ENCODE results near the gene KRT86. TPM values are rescaled to one million over a fixed set of nuclear protein-coding genes. Genes with fewer than 3 reads are reported as not detected.

Gene KRT86
- polyA plus RNA-seq, 2 of the 4 experiments (the other 2 are of a cell fraction) = 23.5 to 378 TPM

GRCh38 chr12:52347016-52347415, 72.6 kb downstream of the KRT86 start:
- WGBS (ENCODE audit: missing lambda C conversion rate) = 92% methylated on average over 9 of the region's 9 CpGs
- ChIA-PET CTCF (interaction anchor here (0.8 to 3.2 kb wide), 4 partner anchors 19 to 533 kb away, joined by 3 to 21 read pairs (median 14); no protein-coding TSS in a partner anchor), POLR2A (no interaction called here)
- no peak for FAIRE-seq
- ATAC-seq = no peak
- TF ChIP-seq FOXS1 (CRISPR knock-in tag; IDR thresholded peaks at IDR 0.05) (no peak), HDAC2 (IDR thresholded peaks at IDR 0.05) (no peak), POLR2A (IDR thresholded peaks at IDR 0.05; ENCODE audit: low read length) (no peak), RARB (CRISPR knock-in tag; IDR thresholded peaks at IDR 0.05) (no peak), MAX (IDR thresholded peaks at IDR 0.05) (no peak), SMC3 (IDR thresholded peaks at IDR 0.05) (no peak), CHD2 (IDR thresholded peaks at IDR 0.05; ENCODE audit: low read length, partially characterized antibody) (no peak), ATOH8 (CRISPR knock-in tag; IDR thresholded peaks at IDR 0.05; ENCODE audit: low read depth) (no peak), E2F6 (IDR thresholded peaks at IDR 0.05; ENCODE audit: borderline replicate concordance, low read depth) (no peak), NPAS2 (CRISPR knock-in tag; IDR thresholded peaks at IDR 0.05; ENCODE audit: borderline replicate concordance) (no peak), EHMT2 (IDR thresholded peaks at IDR 0.05; ENCODE audit: low read depth) (no peak), REST (IDR thresholded peaks at IDR 0.05) (no peak), MAZ (IDR thresholded peaks at IDR 0.05; ENCODE audit: borderline replicate concordance, low read depth, low read length) (no peak), BCL3 (IDR thresholded peaks at IDR 0.05) (no peak)
- Histone ChIP-seq H3K9me3 (peaks cover 11% of the 10 kb centered on the region), H3K4me3 (no peak overlapping the region), H3K27ac (peak overlapping the region in 1 of 2 experiments; percentile 62; a peak in 2 of 6 replicates), H3K4me2 (no peak overlapping the region), H3K4me1 (peaks cover 17% of the 10 kb centered on the region)
- DNase-seq (ENCODE audit: low read depth in 1 of 2, low spot score in 1 of 2) = no peak

GRCh38 chr12:52347551-52348510, 73.4 kb downstream of the KRT86 start:
- WGBS (ENCODE audit: missing lambda C conversion rate) = 84% methylated on average over 16 of the region's 16 CpGs
- Histone ChIP-seq H3K9me3 (peaks cover 11% of the 10 kb centered on the region), H3K4me2 (no peak overlapping the region), H3K4me3 (no peak overlapping the region), H3K27ac (peak overlapping the region in 1 of 2 experiments; percentile 62; a peak in 2 of 6 replicates), H3K4me1 (peaks cover 17% of the 10 kb centered on the region)
- ATAC-seq (no peak; a peak in 2 of 6 replicates), DNase-seq (ENCODE audit: low read depth in 1 of 2, low spot score in 1 of 2) (no peak), FAIRE-seq (no peak)
- ChIA-PET CTCF (interaction anchor here (0.6 to 3.6 kb wide), 4 partner anchors 14 to 917 kb away, joined by 6 to 16 read pairs (median 12); no protein-coding TSS in a partner anchor), POLR2A (no interaction called here)
- TF ChIP-seq E2F6 (IDR thresholded peaks at IDR 0.05; ENCODE audit: borderline replicate concordance, low read depth) (no peak), CEBPB (IDR thresholded peaks at IDR 0.05) (no peak), RCOR1 (IDR thresholded peaks at IDR 0.05; ENCODE audit: low read depth, low read length) (no peak), KDM5A (IDR thresholded peaks at IDR 0.05) (no peak), HES2 (IDR thresholded peaks at IDR 0.05) (no peak), EHMT2 (IDR thresholded peaks at IDR 0.05; ENCODE audit: low read depth) (no peak), EP300 (IDR thresholded peaks at IDR 0.05) (no peak), HOXB5 (CRISPR knock-in tag; IDR thresholded peaks at IDR 0.05) (no peak), HOXB13 (CRISPR knock-in tag; IDR thresholded peaks at IDR 0.05; ENCODE audit: low read depth) (no peak), ZNF302 (CRISPR knock-in tag; IDR thresholded peaks at IDR 0.05) (no peak), TFCP2L1 (CRISPR knock-in tag; IDR thresholded peaks at IDR 0.05) (no peak), HEYL (CRISPR knock-in tag; IDR thresholded peaks at IDR 0.05) (no peak), RFX5 (IDR thresholded peaks at IDR 0.05) (no peak), NR3C1 (IDR thresholded peaks at IDR 0.05) (no peak)
